GM19467 (cell line): Measurements from ENCODE around the gene HTT.

ENCODE experiments used
- ATAC-seq: cut with Tn5 transposase; IDR thresholded peaks from one replicate; pipeline ENCODE4 v1.9.1; 2021; ENCODE audit warnings: mild to moderate bottlenecking, moderate library complexity; ENCODE audit not compliant: unreplicated experiment

HTT gene

GRCh38 chr4:3215256-3215655 is 140.8 kb downstream of the HTT start:
- no peak for ATAC-seq

DNA sequence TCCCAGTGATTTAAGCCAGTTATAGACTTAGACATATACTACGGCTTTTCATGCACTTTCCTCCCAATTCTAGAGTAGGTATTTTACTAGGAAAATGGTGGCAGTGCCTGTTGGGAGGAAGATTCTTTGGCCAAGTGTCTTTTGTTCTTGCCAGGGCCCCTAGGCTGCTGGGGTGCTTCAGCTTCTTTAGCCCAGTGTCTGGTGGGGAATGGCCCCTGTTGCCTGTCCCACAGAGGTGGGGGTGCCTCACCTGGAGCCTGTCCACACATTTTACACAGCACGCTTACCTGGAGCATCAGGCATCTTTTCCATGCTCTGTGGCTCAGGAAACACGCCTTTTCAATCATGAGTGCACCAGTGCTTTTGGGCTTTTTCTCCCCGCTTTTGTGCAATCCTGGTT is 141.3 kb downstream of the HTT start:
- no peak for ATAC-seq

DNA sequence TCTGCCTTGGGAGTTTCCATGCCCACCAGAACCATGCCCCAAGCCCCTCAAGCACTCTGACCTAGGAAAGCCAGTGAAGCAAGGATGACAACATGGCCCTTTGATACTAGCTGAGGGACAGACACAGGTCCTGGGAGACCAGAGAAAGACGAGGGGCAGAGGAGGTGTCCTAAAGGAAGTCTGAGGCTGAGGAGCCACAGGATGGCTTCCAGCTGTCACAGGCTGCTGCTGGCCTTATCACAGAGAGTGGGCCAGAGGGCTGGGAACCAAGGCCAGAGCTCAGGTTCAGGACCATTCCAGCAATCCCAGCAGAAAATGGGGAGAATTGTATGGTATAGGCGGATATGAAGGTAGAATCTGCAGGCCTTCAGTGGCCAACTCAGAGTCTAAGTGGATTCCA is 142.8 kb downstream of the HTT start:
- ATAC-seq: no peak

- no peak for ATAC-seq
Measured at GRCh38 chr4:3217771-3218170, 143.3 kb downstream of the HTT start.

GRCh38 chr4:3218824-3219760 is 144.6 kb downstream of the HTT start:
- ATAC-seq: no peak

DNA sequence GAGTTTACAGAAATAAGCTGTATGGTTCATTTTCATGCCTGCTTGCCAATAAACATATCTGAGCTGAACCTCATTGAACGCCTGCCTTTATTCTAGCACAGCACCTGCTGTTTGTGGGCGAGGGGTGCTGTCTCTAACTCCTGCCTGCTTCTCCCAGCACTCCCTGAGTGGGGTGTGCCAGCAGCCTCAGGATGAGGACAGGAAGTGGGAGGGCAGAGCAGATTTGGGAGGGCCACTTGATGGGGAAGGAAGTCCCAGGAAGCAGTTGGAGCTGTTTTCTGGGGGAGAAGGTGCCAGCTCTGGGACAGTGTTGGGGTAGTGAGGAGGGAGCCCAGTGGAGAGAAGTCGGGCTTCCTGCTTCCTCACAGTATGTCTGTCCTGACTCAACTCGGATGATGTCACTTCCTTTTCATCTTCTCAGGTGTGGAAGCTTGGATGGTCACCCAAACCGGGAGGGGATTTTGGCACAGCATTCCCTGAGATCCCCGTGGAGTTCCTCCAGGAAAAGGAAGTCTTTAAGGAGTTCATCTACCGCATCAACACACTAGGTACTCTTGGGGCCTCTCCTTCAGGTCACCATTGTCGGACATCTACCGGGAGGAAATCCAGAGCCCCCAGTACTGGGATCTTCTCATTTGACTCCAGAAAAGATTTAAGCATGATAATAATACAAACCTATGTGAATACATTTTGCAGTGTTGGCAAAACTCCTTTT is 145.4 kb downstream of the HTT start:
- no peak for ATAC-seq

- ATAC-seq: no peak
Measured at GRCh38 chr4:3220476-3221183, 146.1 kb downstream of the HTT start.

DNA sequence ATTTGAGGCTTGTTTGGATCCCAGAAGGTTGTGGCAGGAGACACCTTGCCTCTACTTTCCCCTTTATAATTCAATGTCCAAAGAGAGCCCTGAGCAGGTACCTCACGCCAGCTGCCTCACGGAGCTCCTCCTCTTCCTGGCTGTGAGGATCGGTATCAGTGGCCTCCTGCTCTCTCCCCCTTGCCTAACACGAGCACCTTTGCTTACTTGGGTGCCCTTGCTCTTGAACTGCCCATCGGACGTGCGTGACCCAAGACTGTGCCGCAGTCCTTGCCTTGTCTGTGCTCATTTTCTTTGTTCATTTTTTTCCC is 146.7 kb downstream of the HTT start:
- no peak for ATAC-seq

- ATAC-seq: no peak
Measured at GRCh38 chr4:3221996-3222395, 147.5 kb downstream of the HTT start.

DNA sequence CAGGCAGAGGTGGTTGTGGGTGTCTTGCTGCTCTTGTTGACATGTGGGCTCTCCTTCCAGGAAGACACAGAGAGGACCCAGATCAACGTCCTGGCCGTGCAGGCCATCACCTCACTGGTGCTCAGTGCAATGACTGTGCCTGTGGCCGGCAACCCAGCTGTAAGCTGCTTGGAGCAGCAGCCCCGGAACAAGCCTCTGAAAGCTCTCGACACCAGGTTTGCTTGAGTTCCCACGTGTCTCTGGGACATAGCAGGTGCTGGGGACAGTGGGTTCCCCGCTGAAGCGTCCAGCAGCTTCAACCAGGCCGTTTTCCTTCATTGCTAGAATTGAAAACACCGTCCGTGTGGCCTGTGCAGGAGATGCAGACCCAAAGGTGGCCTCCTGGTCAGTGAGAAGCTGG is 148.9 kb downstream of the HTT start:
- ATAC-seq: no peak

DNA sequence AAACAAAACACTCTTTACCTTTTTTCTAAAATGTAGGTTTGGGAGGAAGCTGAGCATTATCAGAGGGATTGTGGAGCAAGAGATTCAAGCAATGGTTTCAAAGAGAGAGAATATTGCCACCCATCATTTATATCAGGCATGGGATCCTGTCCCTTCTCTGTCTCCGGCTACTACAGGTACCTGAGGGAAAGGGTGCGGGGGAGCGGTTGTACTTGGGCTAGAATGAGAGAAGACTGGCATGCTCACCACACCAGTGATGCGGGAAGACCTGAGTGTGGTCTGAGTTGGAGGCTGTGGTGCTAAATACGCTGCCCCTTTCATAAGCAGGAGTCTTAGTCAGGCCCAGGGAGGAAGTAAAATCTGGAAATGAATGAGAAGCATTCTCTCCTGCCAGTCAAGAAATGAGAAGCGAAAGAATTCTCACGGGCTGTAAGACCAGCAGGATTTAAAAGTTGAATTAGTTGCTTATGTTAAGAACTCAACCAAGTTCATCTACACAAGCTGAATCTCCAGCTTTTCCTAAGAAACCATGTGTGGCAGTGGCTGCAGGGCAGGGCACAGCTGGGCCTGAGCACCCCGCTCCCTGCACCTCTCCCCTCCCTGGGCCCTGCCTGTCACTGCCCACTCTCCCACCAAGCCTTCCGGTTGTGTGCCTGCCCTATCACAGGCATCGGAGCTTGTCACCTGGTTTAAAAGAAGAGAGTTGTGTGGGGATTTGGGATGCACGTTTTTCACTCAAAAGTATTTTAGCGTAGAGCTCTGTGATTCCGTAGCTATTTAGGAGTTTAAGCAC is 149.7 kb downstream of the HTT start:
- no peak for ATAC-seq

- ATAC-seq: no peak
Measured at GRCh38 chr4:3225071-3225850, 150.8 kb downstream of the HTT start.

DNA sequence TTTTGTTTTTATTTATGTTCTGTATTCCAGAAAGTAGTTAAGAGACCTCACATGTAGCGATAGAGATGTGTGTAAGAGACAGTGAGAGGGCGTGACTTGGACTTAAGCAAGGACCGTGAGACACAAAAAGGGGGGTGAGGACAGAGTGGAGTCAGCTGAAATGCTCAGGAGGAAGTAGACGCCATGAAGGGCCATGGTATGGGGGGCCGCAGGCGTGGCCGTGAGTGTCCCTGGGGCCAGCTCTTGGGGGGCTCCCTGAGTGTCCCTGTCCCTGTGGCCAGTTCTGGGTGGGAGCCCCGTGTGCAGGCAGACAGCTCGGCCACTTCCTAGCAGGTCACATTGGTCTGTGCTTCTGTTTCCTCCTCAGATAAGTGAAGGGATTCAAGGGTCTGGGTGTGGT is 151.5 kb downstream of the HTT start:
- no peak for ATAC-seq

DNA sequence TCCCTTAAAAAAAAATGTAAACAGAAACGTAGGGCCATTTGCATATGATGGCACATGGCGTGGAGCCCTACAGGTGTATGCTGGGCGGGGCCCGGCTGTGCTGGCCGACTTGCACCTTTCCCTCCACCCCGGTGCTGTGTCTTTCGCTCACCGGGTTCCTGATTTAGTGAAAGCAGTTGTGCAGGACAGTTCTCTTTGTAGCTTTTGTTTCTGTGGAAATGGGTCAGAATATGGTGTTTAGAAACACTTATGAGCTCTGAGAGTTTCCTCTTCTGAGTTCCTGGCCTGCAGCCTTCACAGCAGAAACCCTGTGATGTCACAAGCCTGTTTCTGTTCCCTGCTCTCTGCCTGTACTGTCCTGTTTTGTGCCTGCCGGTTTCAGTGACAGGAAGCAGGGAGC is 152.0 kb downstream of the HTT start:
- no peak for ATAC-seq

DNA sequence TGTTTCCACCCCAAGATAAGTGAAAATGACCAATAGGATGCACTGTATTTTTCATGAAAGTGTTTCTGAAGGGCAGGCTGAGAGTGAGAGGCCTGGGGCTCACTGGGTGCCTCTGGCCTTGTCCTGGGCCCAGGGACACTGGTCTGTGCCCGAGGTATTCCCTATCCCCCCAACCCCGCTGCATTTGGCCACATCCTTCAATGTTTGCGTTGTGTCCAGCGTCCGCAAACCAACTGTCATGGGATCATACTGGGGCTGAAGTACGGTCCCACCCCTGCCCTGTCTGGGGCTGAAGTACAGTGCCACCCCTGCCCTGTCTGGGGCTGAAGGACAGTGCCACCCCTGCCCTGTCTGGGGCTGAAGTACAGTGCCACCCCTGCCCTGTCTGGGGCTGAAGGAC is 152.5 kb downstream of the HTT start:
- no peak for ATAC-seq

- no peak for ATAC-seq
Measured at GRCh38 chr4:3227878-3228675, 153.6 kb downstream of the HTT start.

DNA sequence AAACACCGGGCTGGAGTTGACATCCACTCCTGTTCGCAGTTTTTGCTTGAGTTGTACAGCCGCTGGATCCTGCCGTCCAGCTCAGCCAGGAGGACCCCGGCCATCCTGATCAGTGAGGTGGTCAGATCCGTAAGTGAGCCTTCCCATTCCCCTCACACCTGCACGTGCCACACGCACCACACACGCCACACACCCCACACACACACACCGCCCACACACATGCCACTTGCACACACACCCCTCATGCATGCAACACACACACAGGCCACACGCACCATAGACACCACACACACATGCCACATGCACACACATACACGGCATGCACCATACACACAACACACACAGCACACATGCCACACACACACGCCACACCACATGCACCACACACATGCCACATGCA is 154.4 kb downstream of the HTT start:
- ATAC-seq: no peak

DNA sequence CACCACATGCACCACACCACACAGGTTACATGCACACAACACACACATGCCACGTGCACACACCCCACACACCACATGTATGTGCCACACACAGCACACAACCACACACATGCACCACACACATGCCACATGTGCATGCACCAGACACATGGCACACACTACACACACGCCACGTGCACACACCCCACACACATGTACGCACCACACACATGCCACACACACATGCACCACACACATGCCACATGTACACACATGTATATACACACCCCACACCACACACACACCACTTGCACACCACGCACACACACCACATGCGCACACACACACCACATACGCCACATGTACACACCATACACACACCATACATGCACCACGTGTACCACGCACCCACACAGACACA is 154.8 kb downstream of the HTT start:
- ATAC-seq: no peak

- no peak for ATAC-seq
Measured at GRCh38 chr4:3229964-3230363, 155.5 kb downstream of the HTT start.
